GM21737 (cell line): ENCODE data around the gene ANKRD61.
"Not testable (repeated sequence)": the region's sequence is repeated elsewhere in the genome, so short reads cannot be mapped to it uniquely, and the experiment has no call there.

Experiments used
- ATAC-seq: cut with Tn5 transposase; IDR thresholded peaks from one replicate; pipeline ENCODE4 v1.9.1; 2021; ENCODE audit warnings: mild to moderate bottlenecking, moderate library complexity; ENCODE audit not compliant: unreplicated experiment

The ANKRD61 gene

GRCh38 chr7:6030988-6031387 is at the start of gene ANKRD61:
TSS of gene ANKRD61 (plus strand) at chr7:6031376. CDS start at chr7:6031376, 0 bp downstream.
- ATAC-seq: no peak

DNA sequence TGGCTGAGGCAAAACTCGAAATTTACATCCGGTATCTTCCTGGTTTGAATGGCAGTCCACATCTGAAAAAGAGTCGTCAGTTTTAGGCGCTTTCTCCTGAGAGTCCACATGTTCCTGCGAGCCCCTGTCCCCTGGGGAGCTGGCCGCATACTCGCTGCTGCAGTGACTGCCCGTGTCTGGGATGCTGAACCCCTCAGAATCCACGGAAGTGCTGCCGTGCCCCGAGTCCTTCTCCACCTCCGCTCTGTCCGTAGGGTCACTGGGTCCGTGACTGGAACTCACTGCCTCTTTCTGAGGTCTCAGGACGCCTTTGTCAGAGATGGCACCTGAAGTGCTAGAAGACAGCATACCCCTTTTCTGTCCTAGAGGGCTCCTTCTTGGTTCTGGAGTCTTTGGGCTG is 44.1 kb upstream of the ANKRD61 start:
- ATAC-seq: not testable (repeated sequence)

DNA sequence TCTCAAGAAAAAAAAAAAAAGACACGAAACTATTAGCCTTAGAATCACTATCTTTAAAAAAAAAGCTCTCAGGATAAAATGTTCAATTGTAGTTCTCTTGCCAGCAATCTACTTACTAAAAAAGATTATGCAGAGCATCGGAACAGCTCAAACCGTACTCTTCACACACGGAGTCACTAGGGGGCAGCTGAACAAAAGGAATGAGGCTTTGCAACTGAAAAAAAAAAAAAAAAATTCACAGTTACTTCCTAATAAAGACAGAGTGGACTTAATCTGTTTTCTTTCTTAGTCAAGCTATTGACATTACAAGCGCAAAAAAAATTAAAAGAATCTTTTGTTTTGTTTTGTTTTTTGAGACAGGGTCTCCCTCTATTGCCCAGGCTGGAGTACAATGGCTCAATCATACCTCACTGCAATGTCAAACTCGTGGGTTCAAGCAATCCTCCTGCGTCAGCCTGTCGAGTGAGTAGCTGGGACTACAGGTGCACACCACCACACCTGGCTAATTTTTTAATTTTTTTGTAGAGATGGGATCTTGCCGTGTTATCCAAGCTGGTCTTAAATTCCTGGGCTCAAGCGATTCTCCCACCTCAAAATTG is 33.9 kb upstream of the ANKRD61 start:
- ATAC-seq: no peak

DNA sequence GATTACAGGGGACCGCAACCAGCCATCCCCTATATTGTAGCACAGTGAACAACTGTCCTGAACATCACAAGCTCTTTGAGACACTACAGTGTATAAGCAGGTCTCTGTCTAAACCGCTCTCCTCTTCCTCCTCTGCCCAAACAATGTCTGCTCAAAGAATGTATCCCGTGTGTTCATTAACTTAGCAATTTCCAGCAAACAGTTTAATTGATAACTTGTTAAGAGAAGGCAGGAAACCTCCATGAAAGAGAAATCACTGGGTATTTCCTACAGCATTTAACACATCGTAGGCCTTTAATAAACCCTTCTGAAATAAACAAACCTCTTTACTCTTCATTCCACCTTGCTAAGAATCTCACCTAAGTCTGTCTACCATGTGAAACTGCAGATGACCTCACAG is 23.8 kb upstream of the ANKRD61 start:
- no peak for ATAC-seq

- not testable (repeated sequence) for ATAC-seq
Observed at GRCh38 chr7:6007835-6008590, 23.2 kb upstream of the ANKRD61 start.

DNA sequence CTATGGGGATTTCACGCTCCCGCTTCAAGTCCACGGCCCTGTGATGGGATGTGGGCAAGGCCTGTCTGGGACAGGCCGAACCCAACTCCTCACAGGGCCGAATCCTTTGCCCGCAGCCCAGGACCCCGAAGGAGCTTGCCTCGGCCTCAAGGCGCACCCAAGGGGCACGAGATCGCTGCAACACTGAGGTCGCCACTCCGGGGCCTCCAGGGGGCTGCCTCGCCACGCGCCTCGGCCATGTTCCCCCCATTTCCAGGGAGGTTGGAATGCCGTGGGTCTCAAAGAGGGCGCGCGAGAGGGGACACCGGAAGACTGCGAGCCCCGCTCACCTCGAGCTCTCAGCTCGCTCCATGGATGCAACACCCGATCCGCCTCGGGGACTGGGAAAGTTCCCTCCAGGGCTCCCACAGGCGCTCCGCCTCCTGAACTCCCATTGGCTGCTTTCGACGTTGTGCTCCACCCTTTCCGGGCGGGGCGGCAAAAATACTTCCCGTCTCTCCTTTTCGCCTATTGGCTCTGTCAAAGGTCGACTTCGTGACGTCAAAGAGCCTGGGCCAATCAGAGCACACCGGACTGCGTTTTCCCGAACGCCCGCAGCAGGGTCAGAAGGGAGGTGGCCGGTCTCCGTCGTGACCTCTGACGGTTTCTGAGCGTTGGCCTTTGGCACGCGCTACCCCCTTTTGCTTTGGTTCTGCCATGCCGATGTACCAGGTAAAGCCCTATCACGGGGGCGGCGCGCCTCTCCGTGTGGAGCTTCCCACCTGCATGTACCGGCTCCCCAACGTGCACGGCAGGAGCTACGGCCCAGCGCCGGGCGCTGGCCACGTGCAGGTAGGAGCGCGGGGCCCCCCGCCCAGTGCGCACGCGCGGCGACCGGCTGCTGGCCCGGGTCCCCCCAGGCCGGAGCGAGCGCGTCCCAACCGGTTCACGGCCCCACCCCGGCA is 22.2 kb upstream of the ANKRD61 start, which contains the start of the genes AIMP2 and PMS2:
AIMP2 (plus strand) TSS at position 605 of the 944 bp plus-strand sequence; CDS start at position 697, 92 bp downstream.
PMS2 (minus strand) TSS at position 382 of the 944 bp plus-strand sequence; CDS start at position 352, 30 bp downstream.
- ATAC-seq: peak; percentile 89

DNA sequence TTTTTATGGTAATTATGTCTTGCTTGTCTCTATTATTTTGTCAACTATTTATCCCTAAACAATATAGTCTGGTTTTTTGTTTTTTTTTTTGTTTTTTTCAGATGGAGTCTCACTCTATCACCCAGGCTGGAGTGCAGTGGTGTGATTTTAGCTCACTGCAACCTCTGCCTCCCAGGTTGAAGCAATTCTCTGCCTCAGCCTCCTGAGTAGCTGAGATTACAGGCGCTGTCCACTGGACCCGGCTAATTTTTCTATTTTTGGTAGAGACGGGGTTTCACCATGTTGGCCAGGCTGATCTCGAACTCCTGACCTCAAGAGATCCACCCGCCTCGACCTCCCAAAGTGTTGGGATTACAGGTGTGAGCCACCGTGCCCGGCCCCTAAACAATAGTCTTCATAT is 20.8 kb upstream of the ANKRD61 start:
- not testable (repeated sequence) for ATAC-seq

- no peak for ATAC-seq
Observed at GRCh38 chr7:6011541-6011940, 19.6 kb upstream of the ANKRD61 start.

GRCh38 chr7:6012355-6013104 is 18.6 kb upstream of the ANKRD61 start:
- ATAC-seq: no peak

DNA sequence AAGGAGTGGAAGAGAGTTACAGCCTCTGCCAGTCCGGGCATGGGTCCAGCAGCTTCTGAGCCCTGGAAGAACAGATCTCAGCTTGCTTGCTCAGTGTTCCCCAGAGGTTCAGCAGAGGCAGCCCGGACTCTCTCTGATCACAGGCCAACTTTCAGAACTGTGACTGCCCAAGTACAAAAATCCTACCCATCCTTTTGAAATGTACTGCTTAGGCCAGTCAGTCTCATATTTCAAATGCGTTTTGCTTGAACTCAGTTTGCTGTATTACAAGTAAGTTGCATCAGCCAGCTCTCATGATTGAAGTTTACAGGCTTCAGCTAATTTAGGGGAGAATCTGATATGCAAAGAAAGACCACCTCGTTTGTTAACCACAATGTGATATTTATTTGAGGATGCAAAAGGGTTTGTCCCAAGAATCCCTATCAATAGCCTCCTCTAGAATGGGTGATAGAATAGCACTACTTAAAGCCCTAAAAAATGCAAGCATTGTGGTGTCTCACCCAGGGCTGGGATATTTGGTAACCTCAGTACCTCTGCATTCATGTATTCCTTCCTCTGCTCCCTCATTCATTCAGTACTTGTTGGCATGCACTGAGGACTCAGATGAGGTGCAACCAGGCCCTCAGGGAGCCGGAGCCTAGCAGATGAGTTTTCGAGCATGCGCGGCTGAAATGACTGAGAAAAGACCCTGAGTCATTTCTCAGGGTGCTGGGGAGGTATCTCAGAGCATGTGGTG is 15.1 kb upstream of the ANKRD61 start:
- ATAC-seq: no peak

DNA sequence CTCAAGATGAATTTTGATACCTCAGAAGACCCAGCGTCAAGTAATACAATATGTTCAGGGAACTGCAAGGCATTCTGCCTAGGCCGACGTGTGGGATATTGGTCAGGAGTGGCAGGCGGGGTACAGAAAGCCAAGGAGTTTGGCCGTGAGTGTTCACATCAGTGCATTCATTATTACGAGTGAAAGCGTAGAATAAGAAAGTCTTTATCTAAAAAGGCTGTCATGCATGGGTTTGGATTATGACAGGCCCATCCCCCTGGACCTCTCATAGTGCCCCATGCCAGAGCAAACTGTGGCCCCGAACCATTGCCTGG is 14.6 kb upstream of the ANKRD61 start:
- ATAC-seq: no peak

DNA sequence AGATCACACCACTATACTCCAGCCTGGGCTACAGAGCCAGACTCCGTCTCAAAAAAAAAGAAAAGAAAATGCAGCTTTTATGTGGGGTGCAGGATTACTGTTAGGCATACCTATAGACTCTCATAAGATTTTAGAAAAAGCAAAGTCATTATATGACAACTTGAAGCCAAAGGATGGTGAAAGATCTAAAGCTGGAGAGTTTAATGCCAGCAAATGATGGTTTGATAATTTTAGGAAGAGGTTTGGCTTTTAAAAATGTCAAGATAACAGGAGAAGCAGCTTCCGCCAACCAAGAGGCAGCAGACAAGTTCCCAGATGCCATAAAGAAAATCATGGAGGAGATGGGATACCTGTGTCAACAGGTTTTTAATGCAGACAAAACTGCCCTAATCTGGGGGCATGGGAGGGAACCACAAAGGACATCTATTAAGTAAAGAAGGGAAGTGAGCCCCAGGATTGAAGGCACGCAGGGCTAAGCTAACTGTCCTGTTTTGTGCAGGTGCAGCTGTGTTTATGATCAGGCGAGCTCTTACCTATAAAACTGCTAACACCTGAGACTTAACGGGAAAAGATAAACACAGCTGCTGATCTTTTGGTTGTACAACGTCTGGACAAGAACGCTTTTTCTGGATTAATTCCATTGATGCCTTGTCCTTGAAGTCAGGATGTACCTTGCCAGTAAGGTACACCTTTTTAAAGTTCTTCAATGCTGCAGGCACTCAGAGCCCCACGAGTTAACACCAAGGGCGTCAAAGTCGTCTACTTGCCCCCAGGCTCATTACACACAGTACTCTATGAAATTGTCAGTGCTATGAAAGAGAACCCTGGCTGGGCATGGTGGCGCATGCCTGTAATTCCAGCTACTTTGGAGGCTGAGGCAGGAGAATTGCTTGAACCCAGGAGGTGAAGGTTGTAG is 10.5 kb upstream of the ANKRD61 start:
- ATAC-seq: no peak

GRCh38 chr7:6022707-6023106 is 8.5 kb upstream of the ANKRD61 start:
- no peak for ATAC-seq

GRCh38 chr7:6023974-6024435 is 7.2 kb upstream of the ANKRD61 start:
- ATAC-seq: no peak

DNA sequence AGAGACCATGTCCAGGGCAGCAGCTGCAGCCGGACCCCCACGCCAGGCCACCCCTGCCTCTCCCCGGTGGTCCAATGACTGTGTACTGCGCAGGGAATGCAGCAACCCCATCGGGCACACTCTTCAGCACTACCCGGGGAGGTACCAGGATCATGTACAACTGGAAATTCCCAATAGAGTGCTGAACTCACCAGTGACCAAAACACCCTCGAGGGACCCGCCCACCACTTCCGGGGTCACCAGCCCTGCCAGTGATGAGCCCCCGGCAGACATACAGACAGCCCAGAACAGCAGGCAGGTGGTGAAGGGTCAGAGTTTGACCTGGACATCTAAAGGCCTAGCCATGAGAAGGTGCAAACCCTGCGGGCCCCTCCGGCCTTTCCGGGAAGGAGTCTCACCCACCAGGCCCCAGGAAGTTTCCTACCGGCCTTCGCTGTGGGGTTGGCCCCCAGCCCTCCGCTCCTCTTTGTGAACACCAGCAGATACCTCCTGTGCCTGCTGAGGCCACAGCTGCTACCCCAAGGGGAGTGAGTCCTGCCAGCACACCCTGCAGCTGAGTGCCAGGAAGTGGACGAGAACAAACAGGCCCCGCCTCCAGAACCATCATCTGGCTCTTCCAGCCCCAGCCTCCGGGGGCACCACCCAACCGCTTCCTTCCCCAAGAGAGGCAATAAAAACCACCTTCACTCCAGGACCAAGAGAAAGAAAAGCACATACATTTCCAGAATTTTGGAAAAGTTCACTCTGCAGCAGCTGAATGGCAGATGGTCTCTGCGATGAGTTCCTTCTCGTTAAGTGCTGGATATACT is 5.0 kb upstream of the ANKRD61 start:
- peak; percentile 89 for ATAC-seq

GRCh38 chr7:6026820-6027311 is 4.3 kb upstream of the ANKRD61 start:
- ATAC-seq: no peak

- no peak for ATAC-seq
Observed at GRCh38 chr7:6027806-6028365, 3.3 kb upstream of the ANKRD61 start.
